Stimulated activated CD8-positive, alpha-beta memory T cell treated with anti-CD3 and anti-CD28 coated beads, Interleukin-7, amount 100 ng/mL, for 1 hour (primary cell): ENCODE data around the gene CCND2.

Experiments
- DNase-seq, 2 donors: peaks; one replicate each; pipeline ENCODE4 v3.0.0-alpha.2; 2020; ENCODE audit warnings: low read depth in 2 of 2

Gene CCND2

DNA sequence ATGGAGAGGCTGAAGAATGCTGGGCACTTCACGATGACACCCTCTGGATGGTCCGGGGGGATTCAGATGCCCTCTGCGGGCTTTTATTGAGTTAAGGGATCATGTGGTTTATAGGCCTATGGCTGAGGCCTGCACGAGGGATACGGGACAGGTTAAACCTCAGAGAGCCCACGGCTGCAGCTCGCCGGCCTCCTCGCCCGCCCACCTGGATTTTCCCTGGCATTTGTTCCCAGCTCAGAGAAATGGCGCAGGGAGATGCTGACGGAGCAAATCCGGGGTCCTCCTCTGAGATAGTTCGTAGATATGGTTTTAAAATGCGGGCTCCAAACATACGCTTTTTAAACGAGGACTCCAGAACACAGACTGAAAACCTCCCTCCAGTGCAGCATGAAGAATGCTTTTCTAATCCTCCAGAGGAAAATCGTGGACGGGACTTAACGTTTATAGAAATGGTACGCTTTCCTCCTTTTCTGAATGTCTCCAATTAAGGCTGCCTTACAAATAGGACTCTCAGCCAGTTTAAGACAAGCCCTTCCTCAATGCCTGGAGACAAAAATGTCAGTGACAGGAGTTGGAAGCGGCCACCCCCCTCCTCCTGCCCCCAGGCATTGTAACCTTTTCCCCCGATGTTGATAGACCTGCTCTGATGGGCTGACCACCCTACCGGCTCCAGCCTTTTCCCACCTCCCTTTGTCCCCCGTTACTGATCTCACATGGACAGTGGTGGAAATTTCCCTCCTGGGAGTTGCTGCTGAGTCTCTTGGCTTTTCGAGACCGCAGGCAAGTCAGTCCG, 16.6 kb downstream of the CCND2 start:
- DNase-seq = no peak

DNA sequence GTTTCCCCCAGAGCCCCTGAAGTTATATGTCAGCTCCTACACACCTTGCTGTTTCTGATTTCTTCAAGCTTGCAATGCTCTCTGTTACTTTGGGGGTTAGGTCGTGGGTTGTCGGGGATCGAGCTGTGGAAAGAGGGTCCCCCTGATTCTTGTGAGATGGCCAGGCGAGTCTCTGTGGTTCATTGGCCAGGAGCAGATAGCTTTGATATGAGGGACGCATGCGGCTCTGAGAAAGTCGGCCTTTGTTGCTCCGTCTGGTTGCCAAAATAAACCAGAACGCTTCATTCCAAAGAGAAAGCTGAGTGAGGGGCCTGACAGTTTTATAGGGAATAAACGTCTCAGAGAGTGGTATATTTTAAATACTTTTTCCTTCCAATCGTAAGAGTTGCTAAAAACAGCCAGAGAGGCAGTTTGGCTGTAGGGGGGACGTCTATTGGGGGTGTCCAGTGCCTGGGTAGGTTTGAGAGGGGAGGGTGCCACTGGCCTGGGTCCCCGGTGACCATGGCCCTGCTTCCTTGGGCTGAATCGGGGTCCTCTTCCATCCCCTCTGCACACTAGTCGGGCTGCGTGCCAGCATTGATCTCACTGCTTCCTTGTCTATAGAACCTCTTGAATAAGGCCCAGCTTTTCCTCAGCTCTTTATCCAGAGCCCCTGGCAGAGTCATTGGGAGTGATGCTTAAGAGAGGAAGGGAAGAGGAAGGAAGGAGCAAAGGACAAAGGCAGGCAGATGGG, 18.9 kb downstream of the CCND2 start:
- DNase-seq = no peak

DNA sequence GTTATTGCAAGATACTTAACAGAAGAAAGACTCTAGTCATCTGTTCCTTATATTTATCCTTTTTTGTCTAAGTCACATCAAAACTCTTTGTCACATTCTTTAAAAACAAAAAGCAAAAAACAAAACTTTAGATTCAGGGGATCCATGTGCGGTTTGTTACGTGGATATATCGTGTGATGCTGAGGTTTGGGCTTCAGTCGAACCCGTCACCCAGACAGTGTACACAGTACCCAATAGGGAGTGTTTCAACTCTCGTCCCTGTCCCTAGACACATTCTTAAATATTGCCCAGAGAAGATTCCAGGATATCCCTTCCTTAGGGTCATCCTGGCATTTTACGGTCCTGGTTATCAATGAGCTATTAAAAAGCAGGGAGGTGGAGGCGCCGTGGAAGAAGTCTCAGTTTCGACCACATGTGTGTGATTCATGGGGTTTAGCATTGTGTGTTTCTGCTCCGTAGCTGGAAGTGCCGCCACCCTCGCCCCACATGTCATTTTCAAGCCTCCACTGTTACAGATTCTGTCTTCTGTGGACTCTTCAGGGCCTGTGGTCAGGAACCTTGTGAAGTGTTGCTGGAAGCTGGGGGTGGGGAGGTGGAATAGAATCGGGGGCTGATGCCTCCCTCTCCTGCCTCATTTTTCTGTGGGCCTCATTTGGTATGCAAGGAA, 19.9 kb downstream of the CCND2 start:
- no peak for DNase-seq

DNA sequence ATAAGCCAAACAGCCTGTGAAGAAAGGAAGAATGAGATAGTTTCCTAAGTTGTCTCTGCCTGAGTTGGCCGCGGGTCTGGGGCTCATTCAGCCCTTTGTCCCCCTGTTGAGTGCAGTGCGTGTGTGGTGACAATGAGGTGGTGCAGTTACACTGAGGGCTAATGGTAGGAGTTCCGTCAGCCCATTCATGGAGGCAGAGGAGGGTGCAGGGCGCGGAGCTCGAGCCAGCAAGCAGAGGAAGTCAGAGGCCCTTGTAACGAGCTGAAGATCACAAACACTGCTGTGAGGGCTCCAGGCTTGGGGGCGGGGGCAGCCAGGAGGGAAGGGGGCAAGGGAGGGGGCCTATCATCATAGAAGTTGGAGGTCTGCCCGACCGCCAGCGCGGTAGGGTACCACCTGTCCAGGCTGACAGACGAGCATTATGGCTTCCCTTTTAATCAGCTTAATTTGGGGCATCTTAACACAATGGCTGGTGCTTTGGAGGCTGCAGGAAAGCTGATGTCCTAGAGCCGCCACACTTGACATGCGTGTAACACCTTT, 20.5 kb downstream of the CCND2 start:
- DNase-seq = no peak

DNA sequence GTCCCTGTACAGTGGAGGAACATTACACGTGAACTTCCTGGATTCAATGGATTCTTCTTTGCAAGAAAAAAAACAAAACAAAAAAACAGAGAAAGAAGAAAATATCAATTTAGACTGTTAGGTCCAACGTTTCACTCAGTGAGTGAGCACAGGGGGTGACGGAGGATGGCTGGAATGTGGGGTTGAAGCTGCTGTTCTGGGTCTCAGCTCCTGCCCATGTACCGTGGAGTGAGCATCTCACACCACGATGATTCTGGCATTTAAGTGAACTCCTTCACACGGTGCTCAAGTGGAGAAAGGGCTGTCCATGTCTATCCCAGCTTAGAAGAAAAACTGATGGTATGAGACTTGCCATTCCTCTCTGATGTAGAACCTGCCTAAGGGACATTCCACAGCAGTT, 23.2 kb downstream of the CCND2 start:
- DNase-seq = no peak

DNA sequence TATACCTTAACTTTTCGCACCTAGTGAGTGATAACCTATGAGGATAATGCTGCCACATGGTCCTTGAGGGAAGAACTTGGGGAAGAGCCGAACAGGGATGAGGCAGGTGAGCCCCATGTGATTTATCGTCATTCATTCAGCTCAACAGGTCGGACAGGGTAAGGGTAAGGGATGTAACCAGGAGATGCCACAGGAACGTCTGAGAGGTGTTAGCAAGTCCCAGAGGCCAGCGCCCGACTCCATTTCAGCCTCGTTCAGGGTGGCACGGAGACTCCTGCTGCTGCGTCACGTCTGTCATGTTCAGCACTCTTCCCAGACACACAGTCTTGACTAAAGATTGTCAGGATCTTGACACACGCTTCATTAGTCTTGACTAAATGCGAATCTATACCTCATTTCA, 24.1 kb downstream of the CCND2 start:
- DNase-seq = no peak

DNA sequence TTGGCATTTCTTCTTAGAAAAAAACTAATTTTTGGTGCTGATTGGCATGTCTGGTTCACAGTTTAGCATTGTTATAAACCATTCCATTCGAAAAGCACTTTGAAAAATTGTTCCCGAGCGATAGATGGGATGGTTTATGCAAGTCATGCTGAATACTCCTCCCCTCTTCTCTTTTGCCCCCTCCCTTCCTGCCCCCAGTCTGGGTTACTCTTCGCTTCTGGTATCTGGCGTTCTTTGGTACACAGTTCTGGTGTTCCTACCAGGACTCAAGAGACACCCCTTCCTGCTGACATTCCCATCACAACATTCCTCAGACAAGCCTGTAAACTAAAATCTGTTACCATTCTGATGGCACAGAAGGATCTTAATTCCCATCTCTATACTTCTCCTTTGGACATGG, 27.3 kb downstream of the CCND2 start:
- no peak for DNase-seq

DNA sequence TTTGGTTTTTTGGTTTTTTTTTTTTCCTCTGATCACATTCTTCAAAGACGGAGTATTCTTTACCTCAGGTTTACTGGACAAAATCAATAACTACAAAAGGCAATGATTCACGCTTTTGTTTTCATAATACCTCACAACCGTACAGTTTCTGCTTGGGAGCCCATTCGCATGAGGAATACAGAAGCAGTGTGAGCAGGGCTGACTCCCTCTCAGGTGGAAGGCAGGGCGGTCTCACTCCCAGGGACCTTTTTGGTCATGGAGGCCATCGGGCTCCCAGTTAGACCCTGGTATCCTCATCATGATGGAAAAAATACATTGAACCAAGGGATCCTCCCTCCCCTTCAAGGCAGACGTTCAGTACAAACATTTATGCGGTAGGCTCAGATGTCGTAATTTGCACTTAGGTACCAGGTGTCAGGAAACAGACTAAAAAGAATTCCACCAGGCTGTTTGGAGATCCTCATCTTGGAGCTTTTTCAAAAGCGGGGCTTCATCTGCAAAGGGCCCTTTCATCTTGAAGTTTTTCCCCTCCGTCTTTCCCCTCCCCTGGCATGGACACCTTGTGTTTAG, 28.5 kb downstream of the CCND2 start:
- DNase-seq = no peak

DNA sequence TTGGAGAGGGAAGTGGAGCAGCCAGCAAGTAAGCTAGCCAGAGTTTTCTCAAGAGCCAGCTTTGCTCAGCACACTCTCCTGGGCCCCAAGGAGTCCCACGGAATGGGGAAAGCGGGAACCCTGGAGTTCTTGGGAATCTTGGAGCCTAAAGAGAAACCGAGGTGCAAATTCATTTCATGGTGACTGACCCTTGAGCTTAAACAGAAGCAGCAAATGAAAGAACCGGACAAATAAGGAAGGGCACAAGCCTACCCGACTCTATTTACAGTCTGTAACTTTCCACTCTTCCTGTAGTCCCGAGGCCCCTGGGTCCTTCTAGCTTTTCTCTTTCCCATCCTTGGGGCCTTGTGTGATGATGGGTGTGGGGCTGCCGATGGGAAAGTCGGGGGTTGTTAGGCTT, 29.3 kb downstream of the CCND2 start:
- no peak for DNase-seq

DNA sequence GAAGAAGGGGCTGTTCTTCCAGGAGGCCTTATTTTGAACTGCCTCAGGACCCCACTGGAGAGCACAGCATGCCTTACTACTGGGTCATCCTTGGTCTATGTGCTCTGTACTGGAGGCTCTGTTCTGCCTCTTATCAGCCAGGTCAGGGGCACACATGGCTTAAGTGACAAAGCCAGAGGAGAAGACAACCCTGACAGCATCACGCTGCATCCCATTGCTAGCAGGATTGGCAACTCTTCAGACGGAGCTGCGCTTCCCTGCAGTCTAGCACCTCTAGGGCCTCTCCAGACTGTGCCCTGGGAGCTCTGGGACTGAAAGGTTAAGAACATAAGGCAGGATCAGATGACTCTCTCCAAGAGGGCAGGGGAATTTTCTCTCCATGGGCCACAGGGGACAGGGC, 30.2 kb downstream of the CCND2 start:
- DNase-seq = no peak

DNA sequence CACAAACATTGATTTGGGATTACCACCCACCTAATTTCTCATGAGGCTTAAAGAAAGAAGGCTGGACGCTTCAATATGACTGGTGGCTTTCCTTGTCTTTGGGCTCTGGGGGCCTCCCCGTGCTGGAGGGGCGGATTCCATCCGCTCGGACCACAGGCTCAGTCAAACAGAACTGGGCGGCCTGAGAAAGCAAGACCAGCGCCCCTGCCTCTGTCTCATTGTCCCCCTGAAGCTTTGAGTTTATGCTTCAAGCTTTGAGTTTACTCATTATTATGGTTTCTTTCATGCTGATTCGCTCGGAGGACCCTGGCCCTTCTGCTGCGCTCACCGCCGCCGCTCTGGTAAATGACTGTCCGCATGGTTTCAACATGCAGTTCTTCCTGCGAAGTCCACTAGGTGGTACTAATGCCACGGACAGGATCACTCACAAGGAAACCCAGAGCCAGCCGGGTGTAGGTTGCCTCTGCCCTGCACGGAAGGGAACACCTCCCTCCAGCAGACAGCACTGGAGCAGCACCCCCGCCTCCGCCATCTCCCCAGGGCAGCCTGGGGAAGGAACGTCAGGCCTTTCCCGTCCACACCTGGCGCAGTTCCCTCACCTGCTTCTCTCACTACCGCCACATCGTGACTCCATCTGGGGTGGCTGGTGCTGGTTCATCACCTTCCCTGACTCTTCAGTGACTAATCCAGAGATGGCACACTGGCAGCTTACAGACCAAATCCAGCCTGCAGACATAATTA, 34.2 kb downstream of the CCND2 start:
- DNase-seq = no peak

DNA sequence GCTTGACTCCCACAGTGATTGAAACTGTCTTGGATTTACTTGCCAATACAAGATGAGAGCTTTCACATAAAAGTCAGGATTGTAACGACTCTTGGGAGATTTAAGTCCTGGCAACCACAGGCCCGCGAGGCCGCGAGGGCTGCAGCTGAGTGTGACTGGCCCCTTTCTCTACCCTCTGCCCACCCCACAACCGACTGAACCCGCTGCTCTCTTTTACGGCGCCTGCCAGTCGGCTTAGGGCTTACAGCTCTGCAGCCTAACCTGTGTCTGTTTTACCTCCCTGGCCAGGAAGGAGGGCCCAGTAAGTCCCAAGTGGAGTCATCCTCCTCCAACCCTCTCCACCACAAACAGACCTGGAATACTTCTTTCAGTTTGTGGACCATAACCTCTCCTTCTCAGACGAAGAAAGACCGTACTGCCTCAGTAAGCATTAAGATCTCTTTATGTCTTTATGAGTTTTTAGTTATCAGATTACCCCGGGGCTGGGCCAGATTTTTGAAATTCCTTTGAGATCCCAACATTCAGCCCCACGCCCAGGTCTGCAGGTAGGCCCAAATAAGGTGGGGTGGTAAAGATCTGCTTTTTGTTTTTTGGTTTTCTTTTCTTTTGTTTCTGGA, 34.9 kb downstream of the CCND2 start:
- DNase-seq = no peak

DNA sequence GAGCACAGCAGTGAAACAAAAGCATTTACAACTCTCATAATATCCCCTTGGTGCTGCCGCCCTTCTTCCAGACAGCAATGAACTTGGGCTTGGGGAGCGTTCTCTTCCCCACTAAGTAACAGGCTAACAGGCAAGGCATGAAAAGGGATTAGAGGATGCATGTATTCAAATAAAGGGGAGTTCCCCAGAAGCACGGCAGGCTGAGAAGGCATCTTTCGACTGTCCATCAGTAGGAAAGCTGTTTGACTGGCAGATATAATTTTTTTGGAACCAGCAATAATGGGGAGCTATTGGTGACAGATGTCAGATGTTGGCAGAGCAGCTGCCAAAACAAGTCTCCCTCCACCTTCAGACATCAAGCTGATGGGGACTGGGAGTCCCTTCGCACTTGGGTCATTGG, 38.2 kb downstream of the CCND2 start:
- no peak for DNase-seq

DNA sequence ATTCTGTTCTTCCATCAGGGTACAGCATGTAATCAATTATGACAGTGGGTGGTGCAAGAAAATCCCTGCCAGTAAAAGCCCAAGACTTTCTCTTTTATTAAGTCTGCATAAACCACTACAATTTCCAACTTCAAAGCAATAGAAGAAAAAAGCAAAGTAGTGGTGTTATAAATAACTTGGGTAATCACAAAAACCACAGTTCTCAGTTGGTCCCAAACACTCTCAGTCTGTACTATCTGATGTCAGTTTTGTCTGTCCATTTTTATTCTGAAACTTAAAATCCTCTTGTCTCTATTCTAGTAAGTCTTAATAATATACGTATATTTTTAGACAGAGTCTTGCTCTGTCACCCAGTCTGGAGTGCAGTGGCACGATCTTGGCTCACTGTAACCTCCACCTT, 38.7 kb downstream of the CCND2 start:
- no peak for DNase-seq

DNA sequence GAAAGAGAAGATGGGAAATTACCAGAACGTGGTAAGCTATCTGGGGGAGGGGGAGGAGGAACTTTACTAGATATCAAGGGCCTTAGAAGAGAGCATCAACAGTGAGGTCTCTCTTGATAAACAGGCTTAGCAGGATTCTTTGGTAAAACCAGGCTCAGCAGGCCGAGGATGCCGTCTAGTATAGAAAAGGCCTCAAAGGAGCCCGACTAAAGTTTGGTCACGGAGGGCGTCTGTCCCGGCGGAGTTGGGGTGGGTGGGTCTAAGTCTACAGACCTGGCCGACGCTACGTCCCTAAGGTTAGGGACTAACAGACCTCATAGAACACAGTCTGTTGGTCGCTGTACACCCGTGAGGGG, 46.9 kb downstream of the CCND2 start:
- DNase-seq = no peak

DNA sequence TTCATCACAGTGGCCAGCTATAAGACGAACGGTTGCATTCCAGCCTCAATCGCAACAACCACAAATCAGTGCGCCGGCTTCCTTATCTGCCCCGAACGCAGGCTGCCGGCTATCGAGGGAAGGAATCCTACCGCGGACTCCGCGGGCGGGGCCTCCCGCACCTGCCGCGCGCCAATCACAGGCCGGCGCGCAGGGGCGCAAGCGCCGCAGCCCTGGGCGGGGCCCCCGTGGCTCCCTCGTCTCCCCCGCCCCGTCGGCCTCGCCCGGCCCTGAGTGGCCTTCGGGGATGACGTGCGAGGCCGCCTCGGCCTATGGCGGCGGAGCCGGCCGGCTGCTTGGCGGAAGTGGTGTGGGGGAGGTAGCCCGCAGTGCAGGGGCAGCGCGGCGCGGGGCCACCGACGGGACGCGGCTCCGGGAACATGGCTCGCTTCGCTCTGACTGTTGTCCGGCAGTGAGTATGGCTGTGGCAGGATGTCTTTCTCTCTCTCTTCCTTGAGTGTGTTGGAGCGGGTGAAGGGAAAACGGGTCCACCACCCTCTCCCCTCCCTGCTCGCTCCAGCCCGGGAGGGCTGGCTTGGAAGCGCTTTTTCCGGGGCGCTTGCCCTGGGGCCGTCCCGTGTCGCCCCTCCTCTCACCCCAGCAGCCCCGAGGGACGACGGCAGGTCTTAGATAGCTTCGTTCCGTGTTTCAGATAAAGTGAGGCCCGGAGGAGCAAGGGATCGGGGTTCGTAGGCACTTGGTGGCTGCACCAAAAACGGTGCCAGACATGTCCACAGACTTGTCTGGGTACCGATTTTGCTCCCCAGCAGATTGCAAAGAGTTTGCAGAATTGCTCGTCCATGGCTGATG, 47.5 kb downstream of the CCND2 start, which contains the start of gene TIGAR:
TSS of gene TIGAR (plus strand) at position 361 of the 849 bp plus-strand sequence. CDS start at position 420, 59 bp downstream.
- peak; percentile 75 to 83 for DNase-seq

DNA sequence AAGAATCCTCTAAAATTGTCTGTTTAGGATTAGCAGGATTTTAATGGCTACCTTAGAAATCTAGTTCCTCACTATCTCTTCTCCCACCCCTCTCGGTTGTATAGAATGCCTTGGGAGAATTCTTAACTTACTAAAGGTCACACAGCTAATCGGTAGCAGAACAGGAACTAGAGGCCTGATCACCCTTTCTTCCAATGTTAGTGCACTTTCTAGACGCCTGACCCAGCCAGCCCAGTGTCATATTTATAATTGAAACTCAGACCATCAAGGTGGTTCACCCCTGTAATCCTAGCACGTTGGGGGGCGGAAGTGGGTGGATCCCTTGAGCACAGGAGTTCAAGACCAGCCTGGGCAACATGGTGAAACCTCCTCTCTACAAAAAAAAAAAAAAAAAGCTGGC, 49.2 kb downstream of the CCND2 start:
- no peak for DNase-seq
